Ovary (tissue), 9 donors: ENCODE data around the gene ASPM. TPM values are rescaled to one million over a fixed set of nuclear protein-coding genes. Genes with fewer than 3 reads are reported as not detected.
"Not testable (repeated sequence)": the region's sequence is repeated elsewhere in the genome, so short reads cannot be mapped to it uniquely, and the experiment has no call there.

ENCODE experiments used
- DNase-seq, 5 donors: peaks; one replicate each; pipeline ENCODE4 v3.0.0-alpha.2; 2019 to 2020
- H3K27ac ChIP-seq, 2 donors: fragments of 200-600 bp; one replicate each; pipeline versions ENCODE4 v1.5.1 to v1.8.0; 2019 to 2022
- H3K27me3 ChIP-seq: fragments of 200-600 bp; one replicate; pipeline ENCODE4 v1.8.0; 2022
- H3K36me3 ChIP-seq: fragments of 200-600 bp; sonication (generic); one replicate; pipeline ENCODE4 v1.5.1; 2019
- H3K4me1 ChIP-seq: one replicate; pipeline ENCODE4 v1.8.1; 2013; ENCODE audit warnings: mild to moderate bottlenecking, moderate library complexity; ENCODE audit not compliant: insufficient read depth
- H3K4me3 ChIP-seq: fragments of 200-600 bp; sonication (generic); one replicate; pipeline ENCODE4 v1.5.1; 2017
- H3K9me3 ChIP-seq, 2 donors: fragments of 200-600 bp in 1 of 2; sonication (generic) in 1 of 2; one replicate each; pipeline versions ENCODE4 v1.5.1 to v1.8.1; 2013 to 2019; ENCODE audit warnings: mild to moderate bottlenecking in 1 of 2, moderate library complexity in 1 of 2
- CTCF ChIP-seq, 3 donors: fragments of 450-650 bp in 2 of 3; fragments of 200-600 bp in 1 of 3; IDR thresholded peaks; one replicate each; pipeline versions ENCODE4 v1.5.1 to v1.8.0; 2016 to 2022; ENCODE audit warnings: antibody characterized with exemption in 3 of 3, mild to moderate bottlenecking in 1 of 3
- EP300 ChIP-seq: sonication (generic); formaldehyde crosslinking; IDR thresholded peaks from one replicate; pipeline ENCODE4 v1.6.1; 2017; ENCODE audit warnings: antibody characterized with exemption
- POLR2A ChIP-seq: fragments of 450-650 bp; IDR thresholded peaks from one replicate; pipeline ENCODE4 v1.6.1; 2017; ENCODE audit warnings: antibody characterized with exemption, mild to moderate bottlenecking, moderate library complexity
- WGBS, 3 donors: extraction: QIAGEN DNeasy Blood & Tissue Kit in 1 of 3; methylation state at CpG; one replicate each; pipeline versions ENCODE4 v1.1.5 to v1.1.7; 2013 to 2017; 5-methylcytosine and 5-hydroxymethylcytosine counted together
- intact Hi-C, 4 donors: fragments of 100-400 bp; cut with DNase I; formaldehyde crosslinking; loops; one replicate each; pipeline versions ENCODE4 v1.11.0 to v1.15.1; 2022 to 2023
- polyA plus RNA-seq, 2 donors: library from polyadenylated mRNA; stranded (reverse); fragments of 200-250 nt in 1 of 2; fragments of 350-450 nt in 1 of 2; fragmentation: Illumina TruSeq in 1 of 2; extraction: RNeasy Lipid Tissue Mini Kit (QIAGEN cat#74804) in 1 of 2; gene quantifications; one replicate each; pipeline ENCODE4 v1.2.3, GENCODE V29; 2013 to 2014
- total RNA-seq, 7 donors: library from RNA; depleted of rRNA in 2 of 7; stranded (reverse); fragments of >200 nt in 2 of 7; fragmentation: NEBNext Ultra II Directional in 3 of 7; extraction: Animal tissue kit (Norgen Biotek cat#: 25700) in 3 of 7; gene quantifications; one replicate each; pipeline versions ENCODE4 v1.1.0 to v1.2.4, GENCODE V29; 2016 to 2023
- donor health status: DM: no; HTN: no; CAD: no; lungs with moderate emphysema.
- donor health status: DM: no; HTN: no; CAD: no.
- donor health status: Bipolar disorder and iron deficiency.
- donor health status: DM: yes; HTN: yes; CAD: no.
- donor health status: DM: no; HTN: no; CAD: no.
- donor health status: DM: yes; HTN: yes; CAD: no.

The ASPM gene
- total and polyA plus RNA-seq, 9 donors = 0.10 to 0.89 (median 0.33) TPM

GRCh38 chr1:197100677-197101076, 45.8 kb downstream of the ASPM start:
- intact Hi-C loops = no loop called here
- 63 to 79% (median 73%) methylated on average over 3 of the region's 3 CpGs for WGBS, 3 donors
- no peaks in the 10 kb centered on the region for H3K36me3 ChIP-seq
- no peaks in the 10 kb centered on the region for H3K27me3 ChIP-seq
- H3K9me3 ChIP-seq = no peaks in the 10 kb centered on the region
- peaks cover 5% of the 10 kb centered on the region for H3K4me1 ChIP-seq
- peak overlapping the region in 1 of 2 donors; percentile 18 for H3K27ac ChIP-seq
- no peak overlapping the region for H3K4me3 ChIP-seq
- DNase-seq = no peak
- TF ChIP-seq CTCF (IDR thresholded peaks at IDR 0.05) (no peak), POLR2A (no peak), EP300 (no peak)

GRCh38 chr1:197099444-197099843, 47.0 kb downstream of the ASPM start:
- no peaks in the 10 kb centered on the region for H3K27me3 ChIP-seq
- H3K4me1 ChIP-seq = peaks cover 5% of the 10 kb centered on the region
- H3K36me3 ChIP-seq = no peaks in the 10 kb centered on the region
- no peaks in the 10 kb centered on the region for H3K9me3 ChIP-seq
- H3K4me3 ChIP-seq = no peak overlapping the region
- no peak for TF ChIP-seq CTCF (IDR thresholded peaks at IDR 0.05)
- no peak for TF ChIP-seq POLR2A
- no peak for TF ChIP-seq EP300
- H3K27ac ChIP-seq = no peak overlapping the region
- intact Hi-C loops = no loop called here
- DNase-seq = no peak

GRCh38 chr1:197096971-197097370, 49.5 kb downstream of the ASPM start:
- H3K4me1 ChIP-seq, intact Hi-C loops, H3K9me3 ChIP-seq, H3K36me3 ChIP-seq, H3K4me3 ChIP-seq, H3K27ac ChIP-seq, H3K27me3 ChIP-seq: not testable (repeated sequence)
- 13 to 37% (median 23%) methylated on average over 2 of the region's 2 CpGs for WGBS, 3 donors
- DNase-seq = peak in 1 of 5 donors; percentile 11

GRCh38 chr1:197096137-197096536, 50.3 kb downstream of the ASPM start:
- TF ChIP-seq EP300 = no peak
- TF ChIP-seq POLR2A = no peak
- no peak for TF ChIP-seq CTCF (IDR thresholded peaks at IDR 0.05)

GRCh38 chr1:197093226-197093885, 53.1 kb downstream of the ASPM start:
- 95 to 98% (median 97%) methylated on average over 4 of the region's 4 CpGs for WGBS, 3 donors
- intact Hi-C loops = no loop called here
- H3K4me3 ChIP-seq = no peak overlapping the region
- no peak for DNase-seq
- TF ChIP-seq POLR2A = no peak
- no peak for TF ChIP-seq CTCF (IDR thresholded peaks at IDR 0.05)
- TF ChIP-seq EP300 = no peak
- no peaks in the 10 kb centered on the region for H3K27me3 ChIP-seq
- no peaks in the 10 kb centered on the region for H3K9me3 ChIP-seq
- H3K27ac ChIP-seq = no peak overlapping the region
- no peaks in the 10 kb centered on the region for H3K36me3 ChIP-seq
- H3K4me1 ChIP-seq = no peaks in the 10 kb centered on the region

More at GRCh38 chr1:197096137-197096536, 50.3 kb downstream of the ASPM start:
- Histone ChIP-seq H3K36me3 (no peaks in the 10 kb centered on the region), H3K27ac (no peak overlapping the region), H3K9me3 (no peaks in the 10 kb centered on the region), H3K27me3 (no peaks in the 10 kb centered on the region), H3K4me3 (no peak overlapping the region), H3K4me1 (peaks cover 2% of the 10 kb centered on the region)
- DNase-seq = no peak
- intact Hi-C loops = no loop called here
- WGBS, 3 donors = 41 to 75% (median 50%) methylated on average over 1 of the region's 1 CpG
